HG02623 (cell line): ENCODE data around the gene HMGB4.

Experiments used
- ATAC-seq: cut with Tn5 transposase; IDR thresholded peaks from one replicate; pipeline ENCODE4 v1.9.1; 2021; ENCODE audit warnings: moderate library complexity; ENCODE audit not compliant: unreplicated experiment

Gene HMGB4

GRCh38 chr1:33846861-33847260 is 17.0 kb upstream of the HMGB4 start:
- ATAC-seq: no peak

- ATAC-seq: no peak
Observed at GRCh38 chr1:33848205-33848937, 15.5 kb upstream of the HMGB4 start.

- no peak for ATAC-seq
Observed at GRCh38 chr1:33849211-33849610, 14.7 kb upstream of the HMGB4 start.

- no peak for ATAC-seq
Observed at GRCh38 chr1:33850481-33850880, 13.4 kb upstream of the HMGB4 start.

- no peak for ATAC-seq
Observed at GRCh38 chr1:33852711-33853110, 11.2 kb upstream of the HMGB4 start.

GRCh38 chr1:33853431-33853830 is 10.4 kb upstream of the HMGB4 start:
- ATAC-seq: no peak

- no peak for ATAC-seq
Observed at GRCh38 chr1:33854091-33854490, 9.8 kb upstream of the HMGB4 start.

GRCh38 chr1:33860671-33861070 is 3.2 kb upstream of the HMGB4 start:
- ATAC-seq: no peak

- ATAC-seq: no peak
Observed at GRCh38 chr1:33864460-33865389, 846 bp downstream of the HMGB4 start.

GRCh38 chr1:33866281-33866680 is 2.4 kb downstream of the HMGB4 start:
- no peak for ATAC-seq

GRCh38 chr1:33867684-33868083 is 3.8 kb downstream of the HMGB4 start:
- no peak for ATAC-seq

- ATAC-seq: no peak
Observed at GRCh38 chr1:33872275-33872674, 8.4 kb downstream of the HMGB4 start.

GRCh38 chr1:33872683-33873082 is 8.8 kb downstream of the HMGB4 start:
- ATAC-seq: no peak

GRCh38 chr1:33874636-33875035 is 10.8 kb downstream of the HMGB4 start:
- ATAC-seq: no peak

- no peak for ATAC-seq
Observed at GRCh38 chr1:33875862-33876261, 12.0 kb downstream of the HMGB4 start.

GRCh38 chr1:33876970-33877650 is 13.2 kb downstream of the HMGB4 start:
- ATAC-seq: no peak

- no peak for ATAC-seq
Observed at GRCh38 chr1:33878392-33878791, 14.5 kb downstream of the HMGB4 start.

GRCh38 chr1:33880305-33880704 is 16.4 kb downstream of the HMGB4 start:
- no peak for ATAC-seq

- no peak for ATAC-seq
Observed at GRCh38 chr1:33886496-33886895, 22.6 kb downstream of the HMGB4 start.

- ATAC-seq: no peak
Observed at GRCh38 chr1:33893147-33893830, 29.4 kb downstream of the HMGB4 start.

- no peak for ATAC-seq
Observed at GRCh38 chr1:33895396-33895795, 31.5 kb downstream of the HMGB4 start.
